GM21529 (cell line): Measurements from ENCODE around the gene VDR.

Source experiments
- ATAC-seq: cut with Tn5 transposase; IDR thresholded peaks from one replicate; pipeline ENCODE4 v1.9.1; 2021; ENCODE audit not compliant: unreplicated experiment

Gene VDR

DNA sequence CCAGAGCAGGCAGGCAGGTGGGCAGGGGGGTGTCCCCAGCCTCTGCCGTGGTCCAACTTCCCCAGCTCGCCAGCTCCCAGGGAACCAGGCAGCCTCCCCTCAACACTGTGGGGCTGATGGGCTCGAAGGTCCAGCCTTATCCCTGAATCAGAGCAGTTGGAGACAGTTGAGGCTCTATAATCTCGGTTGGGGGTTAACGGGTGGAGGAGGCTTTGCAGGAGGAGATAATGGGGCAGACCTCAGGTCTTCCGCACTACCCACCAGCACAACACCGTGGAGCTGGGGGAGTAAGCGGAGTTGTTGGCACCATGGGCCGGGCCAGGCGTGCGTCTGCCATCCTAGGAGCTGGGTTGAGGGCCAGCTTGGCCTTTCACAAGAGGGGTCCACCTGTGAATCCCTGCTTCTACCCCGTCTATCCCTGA is 71.2 kb downstream of the VDR start:
- ATAC-seq: no peak

DNA sequence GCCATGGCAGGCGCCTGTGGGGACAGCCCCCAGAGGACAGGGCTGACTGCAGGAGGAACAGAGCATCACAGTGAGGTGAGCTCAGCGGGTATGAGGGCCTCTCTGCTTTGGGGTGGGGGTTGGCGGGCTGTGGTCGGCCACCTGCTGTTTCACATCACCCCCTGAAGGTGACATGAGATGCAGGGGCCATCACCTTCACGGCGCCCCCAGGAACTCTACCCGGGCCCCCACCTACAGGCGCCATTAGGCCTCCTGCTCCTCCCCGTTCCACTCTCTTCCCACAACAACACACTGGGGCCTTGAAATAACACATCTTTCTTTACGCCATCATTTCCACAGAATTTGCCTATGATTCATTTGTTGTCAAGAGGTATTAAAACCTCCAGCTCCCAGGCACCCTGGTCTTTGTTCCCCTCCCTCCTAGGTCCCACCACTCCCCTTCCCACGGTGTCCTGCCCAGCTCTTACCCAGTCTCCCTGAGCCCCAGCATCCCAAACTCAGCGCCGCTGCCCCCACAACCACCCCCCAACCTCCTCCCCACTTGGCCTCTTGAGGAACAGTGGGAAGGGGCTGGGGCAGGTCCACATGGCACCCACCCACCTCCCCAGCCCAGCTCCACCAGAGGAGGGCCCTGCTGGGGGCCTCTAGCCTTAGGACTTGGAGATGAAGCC is 72.4 kb downstream of the VDR start:
- ATAC-seq: peak; percentile 37

DNA sequence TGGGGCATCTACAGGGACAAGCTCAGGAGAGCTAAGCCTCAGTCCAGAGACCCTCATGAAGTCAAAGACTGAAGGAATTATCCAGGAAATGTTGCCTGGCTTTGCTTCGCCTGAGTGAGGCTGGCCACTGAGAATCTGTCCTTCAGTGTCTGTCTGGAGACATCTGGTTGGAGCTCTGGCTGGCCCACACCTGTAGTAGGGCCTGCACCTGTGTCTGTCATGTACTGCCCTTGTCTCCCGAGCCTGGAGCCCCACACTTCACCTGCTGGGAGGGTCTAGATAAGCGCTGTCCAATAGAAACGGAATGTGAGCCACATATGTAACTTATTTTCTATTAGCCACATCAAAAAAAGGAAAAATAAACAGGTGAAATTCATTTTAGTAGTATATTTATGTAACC is 75.2 kb downstream of the VDR start:
- no peak for ATAC-seq

DNA sequence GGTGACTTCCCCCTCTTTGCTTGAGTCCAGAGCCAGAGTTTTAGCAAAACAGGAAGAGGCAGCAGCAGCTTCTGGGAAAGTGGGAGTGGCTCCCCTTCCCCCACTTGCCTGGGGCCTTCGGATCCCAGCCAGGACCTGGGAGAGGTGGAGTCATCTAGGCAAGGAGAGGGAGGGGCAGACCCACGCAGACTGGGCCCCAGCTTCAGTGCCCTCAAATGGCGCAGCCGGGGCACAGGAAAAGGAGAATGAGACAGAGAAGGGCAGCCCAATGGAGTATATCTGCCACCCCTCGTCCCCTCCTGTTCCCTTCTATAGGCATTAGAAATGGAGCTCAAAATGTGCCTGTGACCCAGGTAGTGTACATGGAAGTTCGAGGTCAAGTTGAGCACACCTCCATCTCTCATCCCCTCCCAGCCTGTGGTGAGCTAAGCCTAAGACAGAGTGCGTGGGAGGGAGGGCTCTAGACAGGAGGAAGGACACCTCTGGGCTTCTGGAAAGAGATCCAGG is 75.8 kb downstream of the VDR start:
- ATAC-seq: no peak

DNA sequence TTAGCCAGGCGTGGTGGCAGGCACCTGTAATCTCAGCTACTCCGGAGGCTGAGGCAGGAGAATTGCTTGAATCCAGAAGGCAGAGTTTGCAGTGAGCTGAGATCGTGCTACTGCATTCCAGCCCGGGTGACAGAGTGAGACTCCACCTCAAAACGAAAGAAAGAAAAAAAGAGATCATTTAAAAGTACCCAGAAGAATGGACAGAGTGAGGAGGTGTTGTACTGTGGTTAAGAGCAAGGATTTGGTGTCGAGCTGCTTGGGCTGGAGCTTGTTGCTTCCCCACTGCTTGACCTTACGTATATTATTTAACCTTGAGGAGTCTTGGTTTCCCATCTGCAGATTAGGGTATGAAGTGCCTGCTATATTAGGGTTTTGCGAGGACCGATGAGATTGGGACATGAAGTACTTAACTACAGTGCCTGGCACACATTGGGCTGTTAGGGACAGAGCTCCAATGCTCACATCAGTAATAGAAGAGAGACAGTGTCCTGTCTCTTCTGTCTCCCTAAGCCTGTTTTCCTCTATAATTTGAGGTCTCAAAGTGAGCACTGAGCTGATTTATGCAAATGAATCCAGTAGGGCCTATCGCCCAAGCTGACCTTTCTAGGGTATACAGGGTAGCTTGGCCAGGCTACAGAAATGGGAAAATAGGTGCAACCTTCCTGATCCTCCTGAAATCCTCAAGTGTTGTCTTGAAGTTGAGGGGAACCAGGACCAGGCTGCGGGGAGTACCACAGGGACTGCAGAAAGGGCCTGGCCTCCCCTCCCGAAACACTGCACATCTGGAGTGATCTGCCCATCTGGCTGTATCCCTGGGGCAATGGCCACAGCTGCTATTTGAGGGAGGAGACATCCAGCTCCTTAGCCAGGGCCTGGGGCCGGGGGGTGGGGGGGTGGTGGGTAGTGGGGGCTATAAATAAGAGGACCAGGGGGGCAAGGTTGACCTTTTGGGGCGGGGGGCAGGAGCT is 76.5 kb downstream of the VDR start:
- no peak for ATAC-seq

DNA sequence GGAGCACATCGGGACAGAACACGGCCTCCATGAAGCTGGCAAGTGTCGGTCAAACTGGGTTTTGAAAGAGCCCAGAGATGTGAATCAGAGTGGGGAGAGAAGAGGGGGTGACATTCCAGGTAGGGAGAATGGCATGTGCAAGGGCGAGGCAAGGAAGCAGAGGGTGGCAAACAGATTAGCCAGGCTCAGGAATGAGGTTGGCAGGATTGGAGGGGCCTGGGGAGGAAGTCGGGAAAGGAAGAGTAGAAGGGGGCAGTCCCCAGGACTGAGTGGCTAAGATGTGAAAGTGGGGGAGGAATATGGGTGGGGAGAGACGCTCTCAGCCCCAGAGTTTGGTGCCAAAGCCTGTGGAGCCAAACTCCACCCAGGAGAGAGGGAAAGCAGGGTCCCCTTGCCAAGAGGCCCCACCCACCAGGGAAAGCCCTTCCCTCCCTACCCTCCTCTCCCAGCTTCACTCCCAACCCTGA is 79.6 kb downstream of the VDR start:
- no peak for ATAC-seq

DNA sequence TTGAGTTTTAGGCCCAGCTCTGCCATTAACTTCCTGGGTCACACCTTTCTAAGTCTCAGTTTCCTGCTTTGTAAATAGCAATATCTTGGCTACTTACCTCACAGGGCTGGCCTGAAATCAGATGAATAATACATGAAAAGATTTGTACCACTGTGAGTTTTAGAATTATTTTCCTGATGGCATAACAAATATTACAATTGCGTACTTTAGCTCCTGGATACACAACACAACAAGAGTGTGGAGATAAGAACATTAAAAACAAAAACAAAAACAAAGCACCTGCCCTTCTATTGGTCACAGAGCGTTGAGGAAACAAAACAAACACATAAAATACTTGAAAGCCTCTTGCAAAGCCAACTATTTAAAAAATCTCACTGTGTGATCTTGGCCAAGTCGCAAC is 80.2 kb downstream of the VDR start:
- no peak for ATAC-seq

DNA sequence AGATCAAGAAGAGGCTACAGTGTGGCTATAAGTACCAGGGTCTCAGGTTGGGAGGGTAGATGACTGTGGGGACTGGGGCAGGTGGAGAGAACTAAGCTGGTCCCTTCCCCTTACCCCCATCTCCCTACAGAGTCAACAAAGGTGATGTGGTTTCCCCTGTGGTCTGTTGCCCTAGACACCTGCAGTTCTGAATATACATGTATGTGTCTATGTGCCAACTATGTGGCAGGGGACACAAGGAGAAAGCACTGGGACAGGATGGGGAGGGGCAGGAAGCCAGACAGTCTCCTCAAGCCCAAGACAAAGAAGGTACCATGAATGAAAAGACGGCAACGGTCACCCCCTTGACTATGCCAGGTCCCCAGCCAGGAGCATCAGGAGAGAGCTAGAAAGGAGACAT is 80.6 kb downstream of the VDR start:
- ATAC-seq: no peak

DNA sequence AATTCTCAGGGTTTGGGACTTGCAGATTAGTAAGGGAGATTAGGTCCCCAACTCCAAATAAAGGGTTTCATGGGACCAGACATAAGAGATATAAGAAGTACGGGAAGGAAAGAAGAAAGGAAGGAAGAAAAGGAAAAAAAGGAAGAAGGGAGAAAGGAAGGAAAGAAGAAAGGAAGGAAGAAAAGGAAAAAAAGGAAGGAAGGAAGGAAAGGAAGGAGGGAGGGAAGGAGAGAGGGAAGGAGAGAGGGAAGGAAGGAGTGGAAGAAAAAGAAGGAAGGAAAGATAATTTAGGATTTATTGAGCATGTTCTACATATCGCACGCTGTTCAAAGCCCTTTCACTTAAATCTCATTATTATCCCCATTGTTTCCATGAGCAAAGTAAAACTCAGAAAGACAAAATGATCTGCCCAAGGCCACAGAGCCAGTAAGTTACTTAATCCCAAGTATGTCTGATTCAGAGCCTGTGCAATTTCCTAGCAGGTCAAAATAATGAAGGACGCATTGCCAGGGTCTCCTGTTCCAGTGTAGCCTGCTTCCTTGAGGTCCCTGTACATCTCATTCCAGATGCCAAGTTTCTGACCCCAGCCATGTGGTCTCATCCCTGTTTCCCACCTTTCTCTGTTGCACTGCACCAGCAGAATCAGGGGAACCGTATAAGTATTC is 81.2 kb downstream of the VDR start:
- ATAC-seq: no peak

DNA sequence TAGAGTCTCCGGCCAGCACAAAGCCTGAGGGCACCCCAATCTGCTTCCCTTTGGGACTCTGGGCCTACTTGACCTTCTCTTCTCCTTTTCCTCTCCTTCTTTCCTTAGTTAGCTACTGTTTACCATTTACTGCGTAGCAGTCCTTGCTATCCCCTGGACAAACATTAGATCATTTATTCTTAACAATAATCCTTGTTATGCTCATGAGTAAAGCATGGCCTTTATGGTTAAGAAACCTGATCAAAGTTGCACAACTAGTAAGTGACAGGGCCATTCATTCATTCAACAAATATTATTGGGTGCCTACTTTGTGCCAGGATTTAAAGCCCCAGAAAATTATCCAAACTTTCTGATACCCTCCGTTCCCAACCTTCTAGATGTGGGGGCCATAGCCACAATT is 81.9 kb downstream of the VDR start:
- ATAC-seq: no peak

DNA sequence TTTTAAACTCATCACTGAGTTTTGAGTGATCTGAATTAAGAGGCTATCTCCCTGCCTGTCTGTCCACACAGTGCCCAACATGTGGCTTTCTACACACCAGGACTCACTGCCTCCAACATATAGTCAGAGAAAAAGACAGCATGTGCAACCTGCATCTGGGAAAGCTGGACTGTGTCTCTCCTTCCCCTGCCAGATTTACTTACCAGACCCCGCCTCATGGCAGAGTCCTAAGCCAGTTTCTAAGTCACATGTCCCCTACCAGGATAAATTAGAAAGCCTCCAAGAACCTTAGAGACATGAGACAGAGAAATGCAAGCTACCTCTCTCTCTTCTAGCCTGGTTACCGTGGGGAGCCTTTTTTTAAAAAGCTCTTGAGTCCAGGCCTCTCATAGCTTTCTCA is 82.4 kb downstream of the VDR start:
- no peak for ATAC-seq

DNA sequence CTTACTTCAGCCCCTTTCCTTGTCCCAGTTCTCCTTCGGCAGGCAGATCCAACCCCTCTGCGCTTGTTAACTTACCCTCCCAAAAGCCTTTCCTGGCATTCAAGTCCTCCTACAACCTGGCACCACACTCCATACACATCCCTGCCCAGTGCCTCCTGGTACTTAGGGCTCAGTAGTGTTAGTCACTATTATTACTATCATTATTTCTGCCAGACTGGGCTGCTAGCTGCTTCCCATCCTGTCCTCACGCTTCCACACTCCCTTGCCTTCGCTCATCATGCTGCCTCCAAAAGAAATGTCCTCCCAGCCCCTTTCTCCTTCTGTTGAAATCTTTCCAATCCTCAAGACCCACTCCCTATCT is 83.5 kb downstream of the VDR start:
- no peak for ATAC-seq

DNA sequence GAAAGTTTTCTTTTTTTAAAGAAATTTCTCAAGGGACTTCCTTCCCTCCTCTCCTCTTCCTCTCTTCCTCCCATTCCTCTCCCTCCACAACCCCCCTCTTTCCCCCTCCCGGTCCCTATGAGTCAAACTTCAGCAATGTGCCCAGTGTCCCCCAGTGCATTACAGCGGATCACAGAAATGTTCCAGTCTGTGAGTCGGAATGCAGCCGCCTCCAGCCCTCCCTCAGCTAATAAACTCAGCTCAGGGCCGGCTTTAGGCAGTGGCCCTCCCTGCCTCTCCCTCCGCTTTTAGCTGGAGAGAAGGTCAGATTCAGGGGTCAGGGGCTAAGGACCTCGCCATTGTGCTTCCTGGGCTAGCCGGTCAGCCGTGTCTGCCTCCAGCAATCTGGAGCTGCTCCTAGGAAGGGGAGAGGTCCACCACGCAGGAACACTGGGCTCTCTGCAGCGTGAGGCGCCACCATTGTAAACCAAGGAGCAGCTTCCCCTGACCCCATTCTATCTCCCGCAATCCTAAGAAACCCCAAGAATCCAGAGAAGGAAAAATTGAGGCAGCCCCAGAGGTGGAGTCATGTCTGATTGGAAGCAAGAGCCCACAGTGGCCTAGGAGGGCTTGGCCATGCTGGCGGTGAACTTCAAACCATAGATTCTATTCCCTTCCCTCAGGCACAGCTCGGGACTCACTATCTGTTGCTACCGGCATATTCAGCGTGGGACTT is 84.0 kb downstream of the VDR start:
- ATAC-seq: no peak

DNA sequence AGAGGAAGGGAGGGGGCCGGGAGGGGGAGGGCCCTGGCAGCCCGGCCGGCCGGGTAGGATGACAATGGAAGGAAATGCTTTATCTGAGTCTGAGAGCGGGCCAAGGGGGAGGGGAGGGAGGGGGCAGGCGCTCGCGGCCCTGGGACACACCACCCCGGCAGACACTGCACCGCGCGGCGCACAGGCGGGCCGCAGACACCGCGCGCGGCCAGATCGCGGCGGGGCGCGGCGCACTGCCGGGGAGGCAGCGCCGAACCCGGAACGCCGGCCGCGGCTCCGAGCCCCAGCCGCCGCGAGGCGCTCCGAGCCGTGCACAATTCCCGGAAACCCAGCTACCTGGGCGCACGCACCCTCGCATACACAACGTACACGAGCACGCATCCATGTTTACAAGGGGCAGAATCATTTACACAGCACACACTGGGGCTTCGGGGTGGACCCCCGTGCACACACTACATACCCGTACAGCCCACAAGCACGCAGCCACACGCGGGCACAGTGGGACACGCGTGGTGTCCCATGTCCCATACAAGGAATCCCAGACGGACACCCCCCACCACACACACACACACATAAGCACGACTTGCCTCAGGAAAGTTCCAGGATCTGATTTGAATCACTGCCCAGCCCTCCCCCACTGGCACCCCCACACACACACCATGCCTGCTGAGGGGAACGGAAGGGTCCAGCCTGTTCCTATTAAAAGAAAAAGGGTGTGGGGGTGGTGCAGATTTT is 84.7 kb downstream of the VDR start, which contains the start of gene HDAC7:
HDAC7 (minus strand) TSS at position 8 of the 735 bp plus-strand sequence. CDS start 118 bp downstream, outside the sequence.
- peak; percentile 42 for ATAC-seq

DNA sequence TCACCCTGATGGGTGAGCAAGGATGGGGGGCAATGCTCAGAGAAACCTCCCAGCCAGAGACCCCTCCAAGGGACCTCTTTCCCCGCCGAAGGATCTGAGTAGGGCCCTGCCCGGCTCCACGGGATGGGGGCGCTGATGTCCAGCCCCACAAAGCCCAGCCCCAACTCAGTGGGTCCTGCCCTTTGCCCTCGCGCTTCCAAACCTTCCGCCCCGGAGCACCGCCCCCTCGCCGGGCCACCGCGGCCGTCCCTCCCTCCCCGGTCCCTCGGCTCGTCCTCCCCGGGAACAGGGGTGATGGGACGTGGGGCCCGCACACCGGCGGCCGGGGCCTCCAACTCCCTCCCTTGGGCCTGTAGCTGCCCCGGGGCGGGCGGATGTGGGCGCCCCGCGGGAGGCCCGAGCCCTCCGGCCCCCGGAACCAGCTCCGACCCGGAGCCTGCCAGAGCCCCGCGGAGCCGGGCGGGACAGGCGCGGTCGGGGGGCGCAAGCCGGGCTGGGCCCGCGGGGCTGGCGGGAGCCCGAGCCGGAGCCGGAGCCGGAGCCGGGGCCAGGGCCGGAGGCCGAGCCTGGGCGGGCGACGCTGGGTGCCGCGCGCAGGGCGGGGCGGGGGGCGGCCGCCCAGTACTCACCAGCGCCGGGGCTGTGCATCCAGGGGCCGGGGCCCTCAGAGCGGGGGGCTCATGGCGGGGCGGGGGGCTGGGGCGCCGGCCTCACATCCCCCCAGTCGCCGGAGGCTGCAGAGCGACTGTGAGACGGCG is 85.5 kb downstream of the VDR start:
- ATAC-seq: peak; percentile 49

DNA sequence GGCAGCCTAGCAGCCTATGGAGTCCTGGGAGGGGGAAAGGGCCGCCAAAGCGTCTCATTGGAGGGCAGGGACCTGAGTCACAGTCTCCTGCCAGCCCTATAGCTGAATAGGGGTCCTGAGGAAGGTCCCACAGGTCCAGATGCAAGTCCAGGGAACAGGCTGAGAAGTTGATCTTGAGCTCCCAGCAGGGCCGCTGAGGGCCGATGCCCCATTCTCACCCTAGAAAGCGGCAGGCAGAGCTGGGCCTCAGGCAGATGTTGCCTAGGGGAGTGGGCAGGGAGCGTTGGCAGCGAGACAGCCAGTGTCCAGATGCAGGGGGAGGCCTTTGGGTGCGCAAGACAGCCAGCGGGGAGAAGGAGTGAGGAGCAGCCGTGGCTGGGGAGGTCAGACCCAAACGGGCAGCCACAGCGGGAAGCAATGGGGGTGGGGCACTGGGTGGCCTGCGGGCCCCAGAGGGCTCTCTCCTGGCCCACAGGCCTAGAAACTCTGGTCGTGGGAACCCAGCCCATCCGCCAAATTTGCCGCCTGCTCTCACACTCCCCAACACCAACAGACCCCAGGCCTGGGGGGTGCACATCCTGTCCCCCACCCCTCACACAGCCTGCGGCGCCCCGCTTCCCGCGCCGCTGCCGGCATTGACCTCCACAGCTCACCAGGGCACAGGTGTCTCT is 86.2 kb downstream of the VDR start:
- no peak for ATAC-seq

DNA sequence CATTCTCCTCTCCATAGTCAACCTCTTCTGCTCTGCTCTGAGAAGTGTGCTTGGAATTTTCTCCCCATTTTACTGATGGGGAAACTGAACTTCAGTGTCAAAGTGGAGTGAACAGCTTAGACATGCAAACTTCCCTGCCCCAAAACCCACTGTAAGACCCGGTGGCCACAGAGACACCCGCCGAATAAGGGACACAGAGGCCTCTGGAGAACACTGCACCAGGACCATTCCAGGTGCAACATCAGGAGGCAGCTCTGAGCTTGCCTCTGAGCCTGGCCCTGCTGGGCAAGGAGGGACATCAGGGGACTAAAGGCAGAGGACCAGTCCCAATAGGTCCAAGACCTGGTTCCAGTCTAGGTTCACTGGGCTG is 86.8 kb downstream of the VDR start:
- no peak for ATAC-seq

DNA sequence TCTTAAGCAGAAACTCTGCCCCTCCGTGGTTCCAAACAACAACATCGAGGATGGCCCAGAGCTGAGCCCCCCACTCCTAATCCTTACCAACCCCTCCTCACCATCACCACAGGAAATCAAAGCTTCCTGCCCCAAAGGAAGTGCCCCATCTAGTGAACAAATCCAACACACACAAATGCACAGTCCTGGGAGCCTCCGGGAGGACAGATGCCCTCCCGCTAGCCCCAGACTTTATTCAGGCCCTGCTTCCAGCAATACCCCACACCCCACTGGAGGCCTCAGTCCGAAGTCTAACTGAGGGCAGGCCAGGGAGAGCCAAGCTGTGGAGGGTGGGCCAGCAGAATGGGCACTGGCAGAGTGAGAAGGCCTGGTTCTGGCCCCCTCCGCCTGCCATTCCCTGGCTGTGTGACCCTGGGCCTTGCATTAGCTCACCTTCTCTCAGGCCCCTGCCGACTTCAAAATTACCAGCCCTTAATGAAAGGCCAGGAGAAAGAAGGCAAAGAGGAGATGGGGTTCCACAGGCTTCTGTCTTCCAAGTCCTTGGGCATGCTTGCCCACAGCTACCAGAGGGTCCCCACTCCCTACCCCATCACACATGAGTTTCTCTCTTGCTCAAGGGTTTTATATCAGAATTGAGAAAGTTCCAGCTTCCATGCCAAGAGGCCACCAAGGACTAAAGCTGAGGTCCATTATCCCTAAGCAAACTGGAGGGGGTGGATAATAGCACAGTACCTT is 87.4 kb downstream of the VDR start:
- ATAC-seq: no peak
